ENCODE data around the gene RO60.
"Not testable (repeated sequence)": the region's sequence is repeated elsewhere in the genome, so short reads cannot be mapped to it uniquely, and the experiment has no call there.

Gene RO60

DNA sequence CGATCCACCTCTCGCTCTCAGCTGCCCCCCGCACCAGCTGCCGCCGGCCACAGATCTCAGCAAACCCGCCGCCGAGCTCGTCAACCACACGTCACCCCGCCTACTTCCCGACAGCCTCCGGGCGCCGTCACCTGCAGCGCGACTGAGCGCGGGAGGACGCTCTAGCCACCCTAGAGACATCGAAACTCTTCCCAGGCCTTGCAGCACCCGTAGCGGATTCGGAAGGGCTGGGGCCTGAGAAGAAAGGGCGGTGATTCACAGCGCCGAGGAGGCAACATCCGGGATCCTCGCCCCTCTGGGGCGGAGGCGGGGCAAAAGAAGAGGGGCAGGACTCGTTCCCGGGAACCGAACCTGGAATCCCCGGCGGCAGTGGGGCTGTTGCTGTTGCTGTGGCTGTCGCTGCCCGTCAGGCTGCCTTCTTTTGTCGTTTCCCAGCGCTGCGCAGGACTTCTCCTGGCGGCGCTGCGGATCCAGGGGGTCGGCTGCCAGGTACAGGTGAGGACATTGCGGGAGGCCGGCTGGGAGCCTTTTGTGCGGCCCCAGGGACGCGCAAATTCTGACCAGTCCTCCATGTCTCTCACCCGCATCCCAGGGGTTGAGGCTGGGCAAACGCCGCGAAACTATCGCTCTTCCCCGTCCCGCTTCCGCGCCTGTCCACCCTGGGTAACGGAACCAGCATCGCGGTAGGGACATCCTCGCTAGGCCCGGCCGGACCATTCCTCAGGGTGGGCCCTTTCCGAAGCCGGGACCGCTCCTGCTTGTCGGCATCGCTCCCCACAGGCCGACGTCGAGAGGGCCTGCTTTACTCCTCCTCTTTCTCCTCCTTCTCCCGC lies at the start of gene RO60, which contains the start of gene UCHL5:
Gene RO60 (plus strand): TSS at position 331 of the 833 bp plus-strand sequence. CDS start 9,443 bp downstream, outside the sequence.
Gene UCHL5 (minus strand): TSS at position 79 of the 833 bp plus-strand sequence. CDS start 100 bp downstream, outside the sequence.
- peak; percentile 97 for FAIRE-seq

DNA sequence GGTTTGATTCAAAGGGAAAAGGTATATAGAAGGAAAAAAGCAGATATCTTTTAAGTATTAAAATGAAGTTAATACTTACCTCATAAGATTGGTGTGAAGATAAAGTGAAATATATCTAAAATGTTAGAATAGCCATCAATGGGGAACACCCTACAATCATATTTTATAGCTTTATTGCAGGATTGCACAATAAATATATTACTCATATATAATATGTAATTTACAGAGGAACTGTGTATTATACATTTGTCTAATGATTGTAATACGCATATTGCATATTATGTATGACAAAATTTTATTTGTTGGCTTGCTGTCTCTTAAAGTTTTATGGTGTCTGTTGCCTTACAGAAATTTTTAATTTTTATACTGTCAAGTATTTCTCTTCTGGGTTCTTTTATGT lies 48.0 kb upstream of the RO60 start:
- FAIRE-seq, result no peak

DNA sequence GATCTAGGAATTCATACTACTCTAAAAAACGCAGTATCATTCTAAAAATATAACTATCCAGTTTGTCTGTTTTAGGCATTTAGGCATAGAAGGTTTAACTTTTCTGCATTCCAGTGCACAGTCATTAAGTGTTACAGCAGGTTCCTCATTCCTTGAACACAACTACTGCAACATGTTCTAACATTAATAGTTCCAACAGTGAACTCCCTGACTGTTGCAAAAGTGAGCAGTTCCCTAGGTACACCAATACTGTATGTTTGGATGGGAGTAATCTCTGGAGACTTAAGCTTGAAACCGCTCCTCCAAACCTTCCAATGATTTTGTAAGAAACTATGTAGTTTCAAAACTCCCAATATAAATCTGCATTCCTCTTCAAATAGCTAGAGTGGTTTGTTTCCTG lies 46.4 kb upstream of the RO60 start:
- FAIRE-seq, result no peak

DNA sequence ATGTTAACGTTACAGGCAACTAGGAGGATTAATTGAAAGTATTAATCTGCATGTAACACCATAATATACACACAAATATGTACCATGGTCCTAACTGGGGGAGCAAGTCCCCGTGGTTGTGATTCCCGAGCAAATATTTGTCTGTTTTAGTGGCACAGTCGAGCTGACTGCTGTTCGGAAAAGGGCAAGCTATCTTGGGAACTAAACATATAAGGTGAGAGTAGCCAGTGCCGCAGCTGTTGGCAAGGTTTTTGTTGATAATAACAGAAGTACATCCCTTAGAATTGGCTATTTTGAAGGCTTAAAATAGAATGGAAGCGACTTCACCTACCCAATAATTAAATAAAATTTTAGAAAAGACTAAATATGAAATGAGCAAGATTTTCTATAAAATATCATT lies 45.7 kb upstream of the RO60 start:
- FAIRE-seq, result no peak

DNA sequence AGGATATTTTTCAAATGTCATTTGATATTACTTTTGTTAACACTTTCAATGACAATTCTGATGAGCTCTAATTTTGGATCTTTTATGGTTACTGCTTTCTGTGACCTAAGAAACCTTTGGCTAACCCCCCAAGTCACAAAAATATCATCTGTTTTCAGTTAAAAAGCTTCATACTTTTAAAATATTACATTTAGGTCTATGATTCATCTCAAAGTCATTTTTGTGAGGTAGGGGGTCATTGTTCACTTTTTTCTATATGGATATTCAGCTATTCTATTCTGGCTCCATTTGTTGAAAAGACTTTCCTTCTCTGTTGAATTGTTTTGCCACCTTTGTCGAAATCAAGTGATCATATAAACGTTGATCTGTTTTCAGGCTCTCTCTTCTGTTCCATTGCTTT lies 45.0 kb upstream of the RO60 start:
- FAIRE-seq, result no peak

DNA sequence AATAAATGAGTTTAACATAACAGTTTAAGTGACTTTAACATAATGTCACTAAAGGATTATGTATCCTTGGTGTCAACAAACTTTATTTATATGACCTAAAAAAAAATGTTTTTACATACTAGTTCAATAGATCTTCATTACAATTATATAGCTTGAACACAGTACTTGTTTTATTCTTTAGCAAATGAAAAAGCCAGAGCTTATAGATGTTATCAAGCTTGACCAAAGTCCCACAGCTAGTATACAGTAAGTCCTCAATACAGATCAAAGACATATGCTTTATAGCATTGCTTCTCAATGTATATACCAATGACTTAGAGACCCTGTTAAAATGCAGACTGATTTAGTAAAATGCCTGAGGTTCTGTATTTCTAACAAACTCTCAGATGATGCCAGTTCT lies 42.6 kb upstream of the RO60 start:
- peak; percentile 84 for FAIRE-seq

DNA sequence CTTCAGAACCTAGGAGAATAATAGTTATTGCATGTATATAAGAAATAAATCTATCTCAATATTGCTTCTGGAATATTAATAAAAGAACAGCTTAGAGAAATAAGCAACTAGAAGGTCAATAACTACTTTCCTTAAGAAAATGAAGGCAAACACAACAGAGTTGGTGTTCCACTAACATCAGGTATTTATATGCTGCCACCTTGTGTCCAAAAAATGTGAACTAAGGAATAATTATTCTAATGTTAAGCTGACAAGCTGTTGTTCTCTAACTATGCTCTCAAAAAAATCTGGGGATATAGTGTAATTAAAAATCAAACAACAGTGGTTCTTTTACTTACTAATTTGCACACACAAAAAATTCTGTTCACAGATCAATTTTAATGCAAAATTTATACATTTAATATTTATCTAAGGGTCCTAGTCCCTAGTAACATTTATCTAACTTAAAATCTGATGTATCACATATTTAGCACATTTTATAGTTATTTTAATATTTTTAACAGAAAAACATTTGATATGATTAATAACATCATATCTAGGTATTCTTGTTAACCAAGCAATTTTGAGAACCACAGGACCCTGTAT lies 39.9 kb upstream of the RO60 start:
- peak; percentile 97 for FAIRE-seq

DNA sequence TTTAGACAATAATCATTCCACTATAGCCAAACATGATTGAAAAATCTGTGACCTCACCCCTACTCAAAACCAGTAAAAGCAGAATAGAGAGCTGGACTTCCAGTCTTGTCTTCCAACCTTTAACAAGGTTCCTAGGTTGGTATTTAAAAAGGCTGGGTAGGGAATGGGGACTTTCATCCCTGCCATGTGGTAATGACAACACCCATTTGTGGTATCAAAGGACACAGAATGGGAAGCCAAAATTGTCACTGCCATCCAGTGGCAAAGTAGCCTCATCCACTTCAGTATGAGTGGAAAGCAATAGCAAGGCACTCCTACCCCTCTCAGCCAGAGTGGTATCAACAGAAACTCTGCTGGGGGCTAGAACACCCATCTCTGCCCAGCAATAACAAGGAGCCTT lies 34.2 kb upstream of the RO60 start:
- no peak for FAIRE-seq

DNA sequence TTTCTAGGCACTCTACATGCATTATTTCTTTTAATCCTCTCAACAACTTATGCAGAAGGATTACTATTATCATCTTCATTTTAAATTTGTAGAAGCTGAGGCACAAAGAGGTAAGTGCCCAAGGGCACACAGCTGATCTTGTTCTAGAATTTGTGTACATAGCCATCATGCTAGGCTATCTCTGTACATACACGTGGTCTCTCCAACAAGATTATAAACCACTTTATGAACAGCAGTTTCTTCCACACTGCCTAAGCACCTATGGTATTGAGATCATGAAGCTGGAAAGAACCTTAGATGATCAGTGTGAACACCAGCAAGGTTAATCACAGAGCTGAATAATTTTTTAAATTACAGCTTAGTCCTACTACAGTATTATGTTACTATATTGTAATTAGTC lies 29.1 kb upstream of the RO60 start:
- no peak for FAIRE-seq

DNA sequence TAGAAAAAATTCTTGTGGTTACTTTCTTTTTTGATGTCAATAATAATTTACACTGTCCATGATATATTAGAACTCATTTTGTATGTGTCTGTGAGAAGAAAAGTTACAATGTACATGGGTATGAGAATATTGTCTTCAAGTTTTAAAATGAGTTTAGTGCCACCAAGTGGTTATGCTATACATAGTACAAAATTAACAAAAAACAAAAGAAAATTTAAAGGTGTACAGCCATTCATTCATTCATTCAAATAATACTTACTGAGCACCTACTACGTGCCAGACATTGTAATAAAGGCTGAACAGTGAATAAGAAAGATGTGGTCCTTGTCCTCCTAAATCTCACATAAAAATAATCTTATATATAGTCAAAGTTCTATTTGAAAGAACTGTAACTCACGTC lies 28.0 kb upstream of the RO60 start:
- peak; percentile 97 for FAIRE-seq

DNA sequence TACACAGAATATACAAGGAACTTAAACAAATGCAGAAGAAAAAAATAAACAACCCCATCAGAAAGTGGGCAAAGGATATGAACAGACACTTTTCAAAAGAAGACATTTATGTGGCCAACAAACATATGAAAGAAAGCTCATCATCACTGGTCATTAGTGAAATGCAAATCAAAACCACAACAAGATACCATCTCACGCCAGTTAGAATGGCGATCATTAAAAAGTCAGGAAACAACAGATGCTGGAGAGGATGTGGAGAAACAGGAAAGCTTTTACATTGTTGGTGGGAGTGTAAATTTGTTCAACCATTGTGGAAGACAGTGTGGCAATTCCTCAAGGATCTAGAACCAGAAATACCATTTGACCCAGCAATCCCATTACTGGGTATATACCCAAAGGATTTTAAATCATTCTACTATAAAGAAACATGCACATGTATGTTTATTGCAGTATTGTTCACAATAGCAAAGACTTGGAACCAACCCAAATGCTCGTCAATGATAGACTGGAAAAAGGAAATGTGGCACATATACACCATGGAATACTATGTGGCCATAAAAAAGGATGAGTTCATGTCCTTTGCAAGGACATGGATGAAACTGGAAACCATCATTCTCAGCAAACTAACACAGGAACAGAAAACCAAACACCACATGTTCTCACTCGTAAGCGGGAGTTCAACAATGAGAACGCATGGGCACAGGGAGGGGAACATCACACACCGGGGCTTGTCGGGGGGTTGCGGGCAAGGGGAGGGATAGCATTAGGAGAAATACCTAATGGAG lies 26.6 kb upstream of the RO60 start:
- FAIRE-seq, result not testable (repeated sequence)

DNA sequence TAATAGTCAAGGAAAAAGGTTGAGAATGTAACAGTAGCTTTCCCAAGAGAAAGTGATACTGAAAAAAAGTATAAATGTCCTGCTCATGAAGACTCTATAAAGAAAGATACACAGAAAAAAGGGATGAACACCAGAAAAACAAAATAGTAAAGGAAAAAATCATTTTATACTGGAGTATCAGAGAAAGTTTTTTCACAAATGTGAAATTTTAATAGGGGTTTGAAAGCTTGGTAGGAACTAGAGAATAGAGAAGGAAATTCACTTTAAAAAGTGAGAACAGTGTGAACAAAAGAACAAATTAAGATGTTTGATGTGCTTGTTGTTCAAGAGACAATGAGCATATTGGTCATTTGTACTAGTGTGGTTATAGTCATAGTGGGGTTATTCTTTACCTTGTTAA lies 25.8 kb upstream of the RO60 start:
- FAIRE-seq, result peak; percentile 28

DNA sequence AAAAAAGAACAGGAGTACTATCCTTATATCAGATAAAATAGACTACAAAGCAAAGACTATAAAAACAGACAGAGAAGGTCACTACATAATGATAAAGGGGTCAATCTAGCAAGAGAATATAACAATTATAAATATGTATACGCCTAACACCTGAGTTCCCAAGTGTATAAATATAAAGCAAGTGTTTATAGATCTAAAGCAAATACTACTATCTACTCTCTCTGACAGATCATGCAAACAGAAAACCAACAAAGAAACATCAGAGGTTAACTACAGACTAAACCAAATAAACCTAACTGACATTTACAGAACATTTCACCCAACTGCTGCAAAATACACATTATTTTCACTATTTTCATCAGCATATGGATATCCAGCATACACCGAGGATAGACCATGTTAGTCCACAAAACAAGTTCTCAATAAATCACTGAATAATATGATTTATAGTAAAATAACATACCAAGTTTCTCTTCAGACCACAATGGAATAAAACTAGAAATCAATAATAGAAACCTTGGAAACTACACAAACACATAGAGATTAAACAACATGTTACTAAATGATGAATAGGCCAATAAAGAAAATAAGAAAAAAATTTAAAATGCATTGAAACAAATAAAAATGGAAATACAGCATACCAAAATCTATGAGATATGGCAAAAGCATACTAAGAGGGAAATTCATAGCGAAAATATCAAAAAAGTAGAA lies 22.9 kb upstream of the RO60 start:
- FAIRE-seq, result peak; percentile 68

DNA sequence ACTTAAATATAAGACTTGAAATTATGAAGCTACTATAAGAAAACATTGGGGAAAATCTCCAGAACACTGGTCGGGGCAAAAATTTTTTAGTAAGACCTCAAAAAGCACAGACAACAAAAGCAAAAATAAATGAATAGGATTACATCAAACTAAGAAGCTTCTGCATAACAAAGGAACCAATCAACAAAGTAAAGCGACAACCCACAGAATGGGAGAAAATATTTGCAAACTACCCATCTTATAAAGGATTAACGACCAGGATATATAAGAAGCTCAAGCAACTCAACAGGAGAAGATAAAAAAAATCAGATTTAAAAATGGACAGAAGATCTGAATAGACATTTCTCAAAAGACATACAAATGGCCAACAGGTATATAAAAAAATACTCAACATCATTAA lies 19.4 kb upstream of the RO60 start:
- FAIRE-seq, result no peak

DNA sequence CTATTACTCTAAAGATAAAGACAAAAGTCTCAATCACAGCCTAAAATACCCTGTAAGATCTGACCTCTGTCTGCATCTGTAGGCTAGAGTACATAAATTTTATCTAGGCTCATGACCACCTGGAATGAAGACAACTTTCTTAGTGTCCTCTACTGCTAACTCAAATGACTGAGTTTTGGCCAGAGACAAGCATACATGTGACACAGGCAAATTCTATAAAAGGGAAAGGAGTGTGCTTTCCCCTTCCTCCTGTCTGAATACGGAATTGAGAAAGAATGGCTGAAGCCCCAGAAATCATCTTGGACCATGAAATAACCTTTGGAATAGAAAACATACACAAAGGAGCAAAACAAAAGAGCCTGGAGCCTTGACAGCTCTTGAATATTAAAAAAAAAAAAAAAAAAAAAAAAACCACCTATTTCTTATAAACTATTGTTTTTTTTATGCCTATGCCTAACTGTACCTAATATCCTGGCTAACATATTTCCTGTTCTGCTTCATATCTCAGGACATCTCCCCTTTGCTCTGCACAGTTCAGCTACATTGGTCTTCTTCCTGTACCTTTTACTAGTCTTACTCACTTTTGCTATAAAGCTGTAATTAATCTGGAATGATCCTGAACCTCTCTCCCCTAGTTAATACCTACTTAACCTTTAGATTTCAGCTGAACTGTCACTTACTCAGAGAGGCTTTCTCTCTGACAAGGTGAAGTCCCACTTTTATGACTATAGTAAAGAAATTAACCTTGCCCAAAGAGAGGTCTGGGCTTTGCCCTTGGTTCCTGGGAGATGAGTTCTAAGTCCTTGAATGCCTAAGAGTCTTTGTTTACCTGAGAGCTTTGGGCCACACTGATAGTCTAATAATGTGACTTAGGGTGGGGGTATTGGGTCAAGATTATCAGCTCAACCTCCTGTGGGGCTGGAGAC lies 16.4 kb upstream of the RO60 start:
- no peak for FAIRE-seq

DNA sequence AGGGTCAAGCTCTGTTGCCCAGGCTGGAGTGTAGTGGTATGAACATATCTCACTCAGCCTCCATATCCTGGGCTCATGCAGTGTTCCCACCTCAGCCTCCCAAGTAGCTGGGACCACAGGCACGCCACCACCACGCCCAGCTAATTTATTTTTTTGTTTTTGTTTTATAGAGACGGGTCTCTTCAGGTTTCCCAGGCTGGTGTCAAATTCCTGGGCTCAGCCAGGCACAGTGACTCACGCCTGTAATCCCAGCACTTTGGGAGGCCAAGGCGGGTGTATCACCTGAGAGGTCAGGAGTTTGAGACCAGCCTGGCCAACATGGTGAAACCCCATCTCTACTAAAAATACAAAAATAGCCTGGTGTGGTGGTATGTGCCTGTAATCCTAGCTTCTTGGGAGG lies 10.5 kb upstream of the RO60 start:
- FAIRE-seq, result not testable (repeated sequence)

DNA sequence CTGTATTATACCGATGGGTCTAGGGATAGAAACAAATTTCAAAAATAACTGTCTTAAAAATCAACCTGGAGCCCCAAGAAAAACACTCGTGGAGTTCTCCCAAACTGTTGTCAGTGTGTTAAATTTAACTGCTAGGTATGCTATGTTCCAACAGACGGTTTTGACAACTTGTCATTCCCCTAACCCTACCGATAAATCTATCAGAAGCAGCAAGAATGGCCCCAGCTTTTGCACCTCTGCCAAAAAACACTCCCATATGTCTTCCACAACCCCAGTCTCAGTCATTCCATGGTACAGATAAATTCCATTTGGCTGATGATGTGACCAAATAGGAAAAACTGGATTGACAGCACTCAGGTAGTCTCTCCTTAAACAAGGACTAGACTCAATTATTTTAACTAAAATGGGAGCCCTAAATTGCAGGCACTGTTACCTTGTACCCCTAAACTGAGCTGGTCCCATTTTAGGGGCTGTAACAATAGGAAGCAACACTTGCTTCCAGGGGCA lies 5.2 kb upstream of the RO60 start:
- FAIRE-seq, result no peak

DNA sequence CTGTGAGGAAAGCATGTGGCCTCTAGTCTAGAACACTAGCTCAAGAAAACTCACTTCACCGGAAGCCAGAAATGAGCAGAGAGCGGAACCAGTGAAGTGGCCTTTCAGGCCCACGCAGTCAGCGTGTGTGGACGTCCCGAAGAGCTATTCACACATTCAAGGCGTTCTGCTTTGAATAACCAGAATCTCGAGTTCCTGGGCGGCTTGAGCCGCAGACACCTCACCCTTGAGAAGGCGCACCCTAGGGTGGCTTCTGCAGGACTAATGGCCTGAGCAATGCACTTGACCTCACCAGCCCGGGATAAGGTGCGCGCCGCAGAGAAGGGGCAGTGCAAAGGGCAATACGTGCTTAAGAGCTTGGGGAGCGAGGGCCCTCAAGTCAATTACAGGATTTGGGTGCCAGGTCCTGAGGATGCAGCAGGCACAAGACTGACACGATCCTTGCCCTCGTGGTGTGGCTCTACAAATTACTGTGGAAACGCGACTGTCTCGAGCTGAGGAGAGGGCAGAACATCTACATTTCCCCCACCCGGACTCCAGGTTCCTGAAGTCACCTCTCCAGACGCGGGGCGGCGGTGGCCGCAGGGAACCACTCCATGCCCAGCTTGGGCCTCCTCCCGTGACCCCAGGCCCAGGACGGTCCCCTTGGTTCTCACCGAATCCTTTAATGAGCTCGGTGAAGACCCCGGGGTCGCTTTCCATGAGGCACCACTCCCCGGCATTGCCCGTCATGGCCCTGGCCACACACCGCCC lies 707 bp upstream of the RO60 start:
- FAIRE-seq, result no peak

DNA sequence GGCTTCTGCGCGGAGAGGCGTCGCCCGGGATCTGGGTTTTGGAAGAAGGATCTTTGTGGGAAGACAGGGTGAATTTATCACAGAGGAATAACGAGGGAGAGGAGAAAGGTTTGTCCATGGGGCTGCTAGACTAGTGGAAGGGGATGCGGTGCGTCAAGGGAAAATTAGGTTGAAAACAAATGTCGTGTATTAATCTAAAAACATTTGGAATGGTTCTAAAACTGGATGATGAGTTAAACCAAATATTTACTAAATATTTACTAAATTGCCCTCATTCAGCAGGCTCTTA lies 647 bp downstream of the RO60 start:
- FAIRE-seq, result no peak

DNA sequence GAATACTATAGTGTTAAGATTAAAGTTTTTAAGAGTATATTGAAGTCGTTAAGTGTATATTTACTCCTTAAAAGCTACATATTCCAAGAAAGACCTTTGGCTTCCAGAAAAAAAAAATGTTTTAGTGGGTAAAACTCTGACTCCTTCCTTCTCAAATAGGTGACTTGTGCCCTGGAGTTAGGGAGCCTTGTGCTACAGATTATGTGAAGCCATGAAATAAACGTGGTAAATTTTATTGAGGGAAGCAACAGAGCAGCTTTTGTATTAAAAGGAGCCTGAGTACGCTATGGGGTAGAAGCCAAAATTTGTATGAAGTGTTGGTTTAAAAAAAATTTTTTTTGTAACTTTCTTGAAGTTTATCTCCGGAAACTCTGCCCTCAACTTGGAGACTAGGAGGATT lies 994 bp downstream of the RO60 start:
- no peak for FAIRE-seq

DNA sequence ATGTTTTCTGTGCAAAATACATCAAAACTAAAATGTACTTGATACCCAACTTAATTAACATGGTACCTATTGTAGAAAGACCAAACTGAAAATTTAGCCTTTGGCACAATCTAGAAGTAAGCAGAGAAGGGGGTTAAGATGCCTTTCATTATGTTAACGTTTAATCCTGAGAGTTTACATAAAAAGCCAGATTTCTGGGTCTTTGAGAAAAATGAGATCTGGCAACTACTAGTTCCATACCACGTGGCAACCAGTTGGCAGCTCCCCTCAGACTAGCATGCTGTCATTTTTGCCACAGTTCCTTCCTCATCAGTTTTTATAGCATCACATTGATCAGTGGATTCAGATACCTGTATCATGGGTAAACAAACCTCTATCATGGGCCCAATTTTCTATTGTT lies 1.5 kb downstream of the RO60 start:
- no peak for FAIRE-seq

Data from G401.6 (cell line).